WERI-Rb-1 (cell line): ENCODE results near the gene TEX52.
"Not testable (repeated sequence)": the region's sequence is repeated elsewhere in the genome, so short reads cannot be mapped to it uniquely, and the experiment has no call there.

ENCODE experiments used
- DNase-seq: peaks from one replicate; pipeline ENCODE4 v3.0.0-alpha.2; 2020
- H3K27ac ChIP-seq: fragments of 250-450 bp; sonication (Bioruptor Pico); 2 replicates; pipeline ENCODE4 v1.5.1; 2020; ENCODE audit warnings: mild to moderate bottlenecking, moderate library complexity
- H3K27me3 ChIP-seq: fragments of 250-450 bp; sonication (Bioruptor Pico); 2 replicates; pipeline ENCODE4 v1.5.1; 2021; ENCODE audit warnings: mild to moderate bottlenecking, low read depth, moderate library complexity; ENCODE audit not compliant: insufficient read depth, severe bottlenecking
- H3K36me3 ChIP-seq: fragments of 250-450 bp; sonication (Bioruptor Pico); 2 replicates; pipeline ENCODE4 v1.5.1; 2020; ENCODE audit warnings: mild to moderate bottlenecking, moderate library complexity
- H3K4me3 ChIP-seq: 2 replicates; pipeline ENCODE4 v1.5.1; 2011; ENCODE audit warnings: low read depth, mild to moderate bottlenecking, control low read depth, low read length
- H3K9me3 ChIP-seq: fragments of 250-450 bp; sonication (Bioruptor Pico); 2 replicates; pipeline ENCODE4 v1.5.1; 2021; ENCODE audit warnings: mild to moderate bottlenecking, moderate library complexity; ENCODE audit not compliant: severe bottlenecking
- TF ChIP-seq, protein P1 (sequence below): IDR thresholded peaks from 2 replicates; pipeline ENCODE4 v1.5.1; 2011; ENCODE audit warnings: low read depth, mild to moderate bottlenecking, control low read depth, inconsistent platforms, low read length

Gene TEX52

DNA sequence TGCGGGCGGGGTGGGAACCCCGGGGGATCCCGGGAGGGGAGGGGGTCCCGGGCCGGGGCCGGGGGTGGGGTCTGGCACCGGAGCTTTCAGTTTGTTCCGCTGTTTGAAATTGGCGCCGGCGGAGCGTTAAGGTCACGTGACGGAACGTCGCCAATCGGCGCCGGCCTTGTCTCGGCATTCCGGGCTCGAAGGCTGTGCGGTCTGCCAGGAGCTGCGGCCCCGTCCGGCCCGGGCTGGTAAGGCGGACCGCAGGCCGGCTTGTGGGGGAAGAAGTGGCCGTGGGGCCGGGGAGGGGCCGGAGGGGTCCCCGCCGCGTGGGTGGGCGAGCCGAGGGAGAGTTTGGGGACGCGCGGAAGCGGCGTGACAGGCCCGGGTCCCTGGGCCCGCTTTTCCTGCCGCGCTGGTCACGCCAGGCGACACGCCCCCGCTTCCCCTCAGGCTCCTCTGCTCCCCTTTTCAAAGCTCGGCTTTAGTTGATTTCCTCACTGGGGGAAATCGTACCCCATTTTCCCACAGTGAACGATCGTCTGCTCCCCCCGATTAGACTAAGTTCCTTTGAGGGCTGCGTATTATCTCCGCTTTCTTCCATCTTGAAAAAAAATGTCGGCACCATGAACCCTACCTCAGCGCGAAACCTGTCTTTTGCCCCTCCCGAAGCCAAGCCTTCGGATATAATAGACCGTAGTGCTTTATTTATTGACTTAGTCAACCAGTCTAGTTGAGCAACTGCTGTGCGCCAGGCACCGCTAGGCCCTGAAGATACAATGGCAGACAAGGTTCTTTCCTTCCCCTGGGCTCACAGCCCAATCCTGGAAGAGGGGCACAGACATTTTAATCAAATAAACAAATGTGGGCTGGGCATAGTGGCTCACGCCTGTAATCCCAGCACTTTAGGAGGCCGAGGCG, 20.5 kb upstream of the TEX52 start, which contains the start of the genes FOXM1 and RHNO1:
FOXM1 (minus strand) TSS at position 128 of the 906 bp plus-strand sequence. CDS start 2,696 bp downstream, outside the sequence.
RHNO1 (plus strand) TSS at position 177 of the 906 bp plus-strand sequence. CDS start 8,144 bp downstream, outside the sequence.
- Histone ChIP-seq H3K4me3 (peak within 1 kb of the TSS; percentile 96), H3K9me3 (no peaks in the 10 kb centered on the region), H3K27me3 (no peaks in the 10 kb centered on the region), H3K27ac (peak within 1 kb of the TSS; percentile 99), H3K36me3 (peaks cover 50% of the 10 kb centered on the region)
- TF ChIP-seq, protein P1, sequence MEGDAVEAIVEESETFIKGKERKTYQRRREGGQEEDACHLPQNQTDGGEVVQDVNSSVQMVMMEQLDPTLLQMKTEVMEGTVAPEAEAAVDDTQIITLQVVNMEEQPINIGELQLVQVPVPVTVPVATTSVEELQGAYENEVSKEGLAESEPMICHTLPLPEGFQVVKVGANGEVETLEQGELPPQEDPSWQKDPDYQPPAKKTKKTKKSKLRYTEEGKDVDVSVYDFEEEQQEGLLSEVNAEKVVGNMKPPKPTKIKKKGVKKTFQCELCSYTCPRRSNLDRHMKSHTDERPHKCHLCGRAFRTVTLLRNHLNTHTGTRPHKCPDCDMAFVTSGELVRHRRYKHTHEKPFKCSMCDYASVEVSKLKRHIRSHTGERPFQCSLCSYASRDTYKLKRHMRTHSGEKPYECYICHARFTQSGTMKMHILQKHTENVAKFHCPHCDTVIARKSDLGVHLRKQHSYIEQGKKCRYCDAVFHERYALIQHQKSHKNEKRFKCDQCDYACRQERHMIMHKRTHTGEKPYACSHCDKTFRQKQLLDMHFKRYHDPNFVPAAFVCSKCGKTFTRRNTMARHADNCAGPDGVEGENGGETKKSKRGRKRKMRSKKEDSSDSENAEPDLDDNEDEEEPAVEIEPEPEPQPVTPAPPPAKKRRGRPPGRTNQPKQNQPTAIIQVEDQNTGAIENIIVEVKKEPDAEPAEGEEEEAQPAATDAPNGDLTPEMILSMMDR, result no peak
- DNase-seq, result peak; percentile 91

DNA sequence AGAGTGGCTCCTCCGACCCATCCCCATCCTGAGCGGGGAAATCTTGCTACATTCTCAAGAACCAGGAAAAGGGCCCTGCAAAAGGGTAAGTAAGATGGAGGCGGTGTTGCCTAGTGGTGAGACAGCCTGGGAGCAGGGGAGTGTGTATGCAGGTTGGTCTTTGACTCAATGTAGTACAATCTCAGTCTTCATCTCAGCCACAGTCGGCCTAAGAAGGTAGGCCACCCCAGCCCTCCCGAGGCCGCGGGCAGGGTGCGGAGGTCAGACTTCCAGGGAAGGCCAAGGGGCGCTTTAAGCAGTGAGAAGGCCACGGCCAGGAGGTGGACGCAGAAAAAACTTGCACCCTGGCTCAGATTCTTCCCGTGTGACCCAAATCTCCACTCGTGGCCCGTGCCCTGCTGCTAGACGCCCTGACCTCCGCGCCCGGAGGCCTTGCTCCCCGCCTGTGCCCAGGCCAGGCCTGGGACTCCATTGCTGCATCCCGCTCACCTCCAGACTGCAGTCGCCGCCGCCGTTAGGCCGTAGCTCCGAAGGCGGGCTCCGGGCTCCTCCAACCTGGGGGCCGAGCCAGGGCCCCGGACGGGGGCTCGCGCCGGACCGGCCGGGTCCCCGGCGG, 19.7 kb upstream of the TEX52 start:
- peak overlapping the region; percentile 99 for H3K27ac ChIP-seq
- H3K4me3 ChIP-seq, result peak overlapping the region; percentile 96
- peaks cover 58% of the 10 kb centered on the region for H3K36me3 ChIP-seq
- peak; percentile 31 for DNase-seq
- no peaks in the 10 kb centered on the region for H3K9me3 ChIP-seq
- H3K27me3 ChIP-seq, result no peaks in the 10 kb centered on the region
- TF ChIP-seq, protein P1, result no peak; the same call in 1 of the 2 replicates

DNA sequence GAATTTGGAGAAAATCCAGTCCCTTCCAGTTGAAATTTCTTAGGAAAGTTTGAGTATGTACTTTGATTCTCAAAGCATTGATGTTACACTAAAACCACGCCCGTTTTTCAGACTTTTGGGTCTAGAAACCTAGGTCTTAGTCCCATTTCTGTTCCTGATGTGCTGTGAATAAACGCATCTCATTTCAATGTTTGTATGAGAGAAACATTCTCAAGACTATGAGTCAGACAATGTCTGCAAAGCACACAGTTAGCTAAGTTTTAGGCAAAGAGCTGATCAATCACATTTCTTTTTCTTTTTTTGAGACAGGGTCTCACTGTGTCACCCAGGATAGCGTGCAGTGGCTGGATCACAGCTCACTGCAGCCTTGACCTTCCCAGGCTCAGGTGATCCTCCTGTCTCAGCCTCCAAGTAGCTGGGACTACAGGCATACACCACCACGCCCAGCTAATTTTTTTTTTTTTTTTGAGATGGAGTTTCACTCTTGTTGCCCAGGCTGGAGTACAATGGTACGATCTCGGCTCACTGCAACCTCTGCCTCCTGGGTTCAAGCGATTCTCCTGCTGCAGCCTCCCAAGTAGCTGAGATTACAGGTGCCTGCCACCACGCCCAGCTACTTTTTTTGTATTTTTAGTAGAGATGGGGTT, 12.3 kb upstream of the TEX52 start:
- H3K27me3 ChIP-seq, DNase-seq, H3K27ac ChIP-seq, H3K9me3 ChIP-seq, H3K4me3 ChIP-seq: not testable (repeated sequence)
- peaks cover 92% of the 10 kb centered on the region for H3K36me3 ChIP-seq

DNA sequence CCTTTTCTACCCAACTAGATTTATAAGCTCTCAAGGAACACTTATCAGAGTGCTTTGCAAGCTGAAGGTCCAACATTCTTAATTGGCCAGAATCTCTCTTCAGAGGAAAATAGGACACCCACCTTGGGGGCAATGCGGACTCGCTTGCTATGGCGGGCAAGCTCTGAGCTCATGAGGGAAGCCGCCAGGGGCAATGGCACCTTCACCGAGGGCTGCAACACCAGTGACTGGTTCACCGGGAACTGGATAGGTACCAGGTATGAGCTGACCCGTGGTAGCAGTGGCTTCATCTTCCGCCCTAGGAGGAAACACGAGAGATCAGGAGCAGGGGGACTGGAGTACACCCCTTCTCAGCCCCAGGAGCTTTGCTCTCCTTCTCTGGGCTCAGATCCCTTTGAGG, 7.4 kb upstream of the TEX52 start:
- Histone ChIP-seq H3K27ac (no peak overlapping the region), H3K9me3 (no peaks in the 10 kb centered on the region), H3K27me3 (no peaks in the 10 kb centered on the region), H3K36me3 (peaks cover 99% of the 10 kb centered on the region), H3K4me3 (no peak overlapping the region)
- DNase-seq, result no peak
- TF ChIP-seq, protein P1, result no peak

DNA sequence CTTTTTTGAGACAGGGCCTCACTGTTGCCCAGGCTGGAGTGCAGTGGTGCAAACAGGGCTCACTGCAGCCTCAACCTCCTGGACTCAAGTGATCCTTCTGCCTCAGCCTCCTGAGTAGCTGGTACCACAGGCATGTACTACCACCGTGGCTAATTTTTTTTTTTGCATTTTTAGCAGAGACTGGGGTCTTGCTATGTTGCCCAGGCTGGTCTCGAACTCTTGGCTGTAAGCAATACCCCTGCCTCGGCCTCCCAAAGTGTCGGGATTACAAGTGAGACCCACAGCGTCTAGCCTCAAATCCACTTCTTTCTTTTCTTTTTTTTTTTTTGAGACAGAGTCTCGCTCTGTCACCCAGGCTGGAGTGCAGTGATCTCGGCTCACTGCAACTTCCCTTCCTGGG, 6.6 kb upstream of the TEX52 start:
- DNase-seq, H3K27ac ChIP-seq, H3K9me3 ChIP-seq, H3K4me3 ChIP-seq, H3K27me3 ChIP-seq: not testable (repeated sequence)
- peaks cover 99% of the 10 kb centered on the region for H3K36me3 ChIP-seq

DNA sequence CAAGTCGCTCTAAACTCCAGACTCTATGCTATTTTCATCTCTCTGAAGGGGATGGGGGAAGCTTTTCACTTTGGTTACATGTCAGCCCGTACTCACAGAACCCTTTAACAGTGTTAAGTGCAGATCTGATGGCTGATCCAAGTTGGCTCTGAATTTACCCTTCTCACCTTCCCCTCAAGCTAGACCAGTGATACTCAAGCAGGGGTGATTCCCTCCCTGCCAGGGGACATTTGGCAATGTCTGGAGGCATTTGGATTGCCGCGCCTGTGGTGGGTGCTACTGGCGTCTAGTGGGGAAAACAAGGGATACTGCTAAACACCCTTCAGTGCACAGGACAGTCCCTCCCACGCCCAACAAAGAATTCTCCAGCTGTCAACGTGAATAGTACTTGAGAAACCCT, 6.0 kb upstream of the TEX52 start:
- no peaks in the 10 kb centered on the region for H3K9me3 ChIP-seq
- H3K27ac ChIP-seq, result no peak overlapping the region
- no peak for DNase-seq
- H3K4me3 ChIP-seq, result no peak overlapping the region
- H3K36me3 ChIP-seq, result peaks cover 99% of the 10 kb centered on the region
- no peaks in the 10 kb centered on the region for H3K27me3 ChIP-seq
- TF ChIP-seq, protein P1, result no peak
